ENCODE results near the gene ZSCAN2.
"Not testable (repeated sequence)": the region's sequence is repeated elsewhere in the genome, so short reads cannot be mapped to it uniquely, and the experiment has no call there.

ZSCAN2 gene

DNA sequence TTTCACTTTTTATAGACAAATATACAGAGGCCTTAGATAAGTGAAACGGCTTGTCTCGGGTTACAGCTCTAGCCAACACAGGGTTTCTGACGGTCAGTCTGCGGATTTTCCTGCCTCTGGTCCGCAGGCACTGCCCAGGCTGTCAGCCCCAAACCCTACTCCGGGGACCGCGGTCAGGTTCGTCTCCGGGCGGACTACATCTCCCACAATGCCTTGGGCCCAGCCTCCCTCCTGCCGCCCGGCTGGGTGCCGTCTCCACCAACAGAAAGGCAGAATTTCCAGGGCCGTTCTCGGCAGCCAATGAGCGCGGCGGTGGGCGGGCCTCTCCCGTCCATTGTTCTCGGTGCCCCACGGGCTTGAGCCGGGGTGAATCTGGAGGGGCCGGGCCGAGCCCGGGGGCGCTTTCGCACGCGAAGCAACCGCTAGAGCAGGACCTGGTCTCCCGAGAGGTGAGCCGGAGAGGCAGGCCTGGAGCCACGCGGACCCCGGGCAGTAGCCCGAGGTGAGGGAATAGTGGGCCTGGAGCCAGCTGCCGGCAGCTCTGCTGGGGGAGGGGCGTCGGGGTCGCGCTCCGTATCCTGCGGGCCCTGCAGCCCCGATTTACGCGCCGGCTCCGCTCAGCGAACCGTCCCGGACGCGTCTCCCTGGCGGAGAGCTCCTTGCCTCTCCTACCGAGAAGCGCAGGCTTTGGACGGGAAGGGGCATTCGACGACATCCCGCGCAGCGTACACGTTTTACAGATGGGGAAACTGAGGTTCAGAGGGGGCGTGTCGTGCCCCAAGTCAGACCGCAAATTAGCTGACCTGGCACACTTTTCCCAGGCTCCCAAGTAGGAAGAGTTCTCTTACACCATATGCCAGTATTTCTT, at the start of gene ZSCAN2:
TSS of gene ZSCAN2 (plus strand) at position 323 of the 868 bp plus-strand sequence. CDS start 2,919 bp downstream, outside the sequence.
- Mint-ChIP-seq H3K27ac (peak within 1 kb of the TSS; percentile 81 to 86), H3K27me3 (no peaks in the 10 kb centered on the region), H3K4me3 (peak within 1 kb of the TSS; percentile 97 to 98), H3K4me1 (peaks cover 84% of the 10 kb centered on the region), H3K9me3 (no peaks in the 10 kb centered on the region)
- peak; percentile 95 for ATAC-seq
- DNase-seq, result peak; percentile 95

DNA sequence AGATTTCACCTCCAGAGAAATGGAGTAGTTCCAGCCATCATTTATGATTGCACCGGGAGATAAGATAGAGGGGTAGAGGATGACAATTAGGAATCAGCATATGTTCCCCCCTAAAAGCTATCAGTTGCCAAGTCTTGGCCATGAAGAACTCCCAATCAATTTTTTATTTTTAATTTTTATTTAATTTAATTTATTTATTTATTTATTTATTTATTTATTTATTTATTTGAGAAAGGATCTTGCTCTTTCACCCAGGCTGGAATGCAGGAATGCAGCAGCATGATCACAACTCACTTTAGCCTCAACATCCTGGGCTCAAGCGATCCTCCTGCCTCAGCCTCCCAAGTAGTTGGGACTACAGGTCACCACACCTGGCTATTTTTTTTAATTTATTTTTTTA, 49.2 kb upstream of the ZSCAN2 start:
- not testable (repeated sequence) for H3K9me3 Mint-ChIP-seq, ATAC-seq, DNase-seq, H3K4me3 Mint-ChIP-seq, H3K27ac Mint-ChIP-seq, H3K27me3 Mint-ChIP-seq
- peaks cover 25% of the 10 kb centered on the region for H3K4me1 Mint-ChIP-seq

DNA sequence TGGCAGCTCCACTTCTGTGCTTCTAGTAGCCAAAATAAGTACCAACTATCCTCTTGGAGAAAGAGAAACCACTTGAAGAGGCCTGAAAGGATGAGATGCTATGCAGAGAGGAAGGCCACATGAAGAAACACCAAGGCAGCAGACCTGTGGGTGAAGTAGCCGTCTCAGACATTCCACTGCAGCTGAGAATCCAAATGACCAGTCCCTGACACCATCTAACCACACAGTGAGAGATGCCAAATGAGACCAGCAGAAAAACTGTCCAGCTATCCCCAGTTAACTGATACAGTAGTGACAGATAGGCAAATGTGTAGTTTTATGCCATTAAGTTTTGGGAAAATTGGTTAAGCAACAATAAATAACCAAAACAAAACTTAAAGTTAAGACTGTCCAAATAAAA, 47.9 kb upstream of the ZSCAN2 start:
- H3K4me1 Mint-ChIP-seq, result peaks cover 19% of the 10 kb centered on the region
- peaks cover 0 to 4% of the 10 kb centered on the region in 2 donors for H3K9me3 Mint-ChIP-seq
- no peak overlapping the region for H3K27ac Mint-ChIP-seq
- H3K4me3 Mint-ChIP-seq, result no peak overlapping the region
- H3K27me3 Mint-ChIP-seq, result no peaks in the 10 kb centered on the region
- DNase-seq (no peak), ATAC-seq (no peak)

DNA sequence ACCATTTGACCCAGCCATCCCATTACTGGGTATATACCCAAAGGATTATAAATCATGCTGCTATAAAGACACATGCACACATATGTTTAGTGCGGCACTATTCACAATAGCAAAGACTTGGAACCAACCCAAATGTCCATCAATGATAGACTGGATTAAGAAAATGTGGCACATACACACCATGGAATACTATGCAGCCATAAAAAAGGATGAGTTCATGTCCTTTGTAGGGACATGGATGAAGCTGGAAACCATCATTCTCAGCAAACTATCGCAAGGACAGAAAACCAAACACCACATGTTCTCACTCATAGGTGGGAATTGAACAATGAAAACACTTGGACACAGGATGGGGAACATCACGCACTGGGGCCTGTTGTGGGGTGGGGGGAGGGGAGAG, 44.1 kb upstream of the ZSCAN2 start:
- H3K4me3 Mint-ChIP-seq, H3K27ac Mint-ChIP-seq, DNase-seq, ATAC-seq, H3K27me3 Mint-ChIP-seq, H3K9me3 Mint-ChIP-seq: not testable (repeated sequence)
- H3K4me1 Mint-ChIP-seq, result peaks cover 10% of the 10 kb centered on the region

DNA sequence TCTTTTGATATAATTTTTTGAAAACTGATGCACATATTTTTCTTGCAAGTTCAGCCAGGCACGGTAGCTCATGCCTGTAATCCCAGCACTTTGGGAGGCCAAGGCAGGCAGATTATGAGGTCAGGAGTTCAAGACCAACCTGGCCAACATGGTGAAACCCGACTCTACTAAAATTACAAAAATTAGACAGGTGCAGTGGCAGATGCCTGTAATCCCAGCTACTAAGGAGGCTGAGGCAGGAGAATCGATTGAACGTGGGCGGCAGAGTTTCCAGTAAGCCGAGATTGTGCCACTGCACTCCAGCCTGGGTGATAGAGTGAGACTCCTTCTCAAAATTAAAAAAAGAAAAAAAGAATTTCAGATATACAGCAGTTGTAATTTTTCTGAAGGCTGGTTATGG, 32.8 kb upstream of the ZSCAN2 start:
- not testable (repeated sequence) for H3K27me3 Mint-ChIP-seq, H3K27ac Mint-ChIP-seq, ATAC-seq, H3K4me3 Mint-ChIP-seq, H3K9me3 Mint-ChIP-seq, DNase-seq
- peaks cover 21% of the 10 kb centered on the region for H3K4me1 Mint-ChIP-seq

DNA sequence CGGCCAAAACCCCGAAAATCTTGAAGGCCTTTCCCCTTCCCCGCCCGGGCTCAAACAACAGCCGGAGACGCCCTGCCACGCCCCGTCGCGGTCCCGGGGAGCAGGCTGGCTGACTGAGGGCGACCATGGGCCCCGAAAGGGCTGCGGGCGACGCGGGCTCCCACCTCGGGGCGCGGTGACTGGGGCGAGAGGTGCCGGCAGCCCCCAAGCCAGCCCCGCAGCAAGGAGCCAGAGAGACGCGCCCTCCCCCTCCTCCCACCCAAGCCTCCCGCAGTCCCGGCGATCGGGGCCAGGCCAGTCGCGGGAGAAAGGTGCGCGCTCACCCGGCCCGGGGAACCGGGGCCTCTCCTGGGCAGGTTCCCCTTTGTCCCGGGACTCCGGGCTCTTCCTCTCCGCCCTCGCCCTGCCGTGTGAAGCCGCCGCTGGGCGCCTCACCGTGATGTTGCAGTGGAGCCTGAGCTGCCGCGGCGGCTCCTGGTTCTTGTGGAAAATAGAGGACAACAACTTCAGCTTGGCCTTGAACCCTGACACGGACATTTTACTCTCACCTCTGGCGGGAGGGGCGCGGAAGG, 30.6 kb upstream of the ZSCAN2 start:
- Mint-ChIP-seq H3K9me3 (no peaks in the 10 kb centered on the region), H3K4me1 (peaks cover 21% of the 10 kb centered on the region), H3K27me3 (no peaks in the 10 kb centered on the region), H3K4me3 (peak overlapping the region; percentile 73 to 86), H3K27ac (peak overlapping the region; percentile 93 to 94)
- ATAC-seq (peak; percentile 63), DNase-seq (peak; percentile 50 to 53)

DNA sequence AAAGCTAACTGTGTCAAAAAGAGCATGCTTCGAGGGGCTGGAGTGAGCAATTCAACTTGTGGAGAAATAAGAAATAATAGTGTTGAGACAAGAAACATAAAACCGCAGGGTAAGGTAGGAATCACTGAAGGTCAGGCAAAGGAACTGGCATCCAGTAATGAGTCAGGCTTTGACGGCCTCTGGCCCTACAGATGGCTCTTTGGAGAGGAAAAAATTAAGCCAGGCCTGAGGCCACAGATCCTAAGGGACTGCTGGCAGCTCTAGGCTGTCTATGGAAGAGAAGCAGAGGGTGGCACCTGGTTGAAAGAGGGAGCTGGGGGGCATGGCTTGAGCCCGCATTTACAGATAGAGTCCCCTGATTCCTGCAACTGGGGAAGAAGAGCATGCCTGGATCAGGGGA, 28.6 kb upstream of the ZSCAN2 start:
- Mint-ChIP-seq H3K4me3 (no peak overlapping the region), H3K9me3 (no peaks in the 10 kb centered on the region), H3K27ac (peak overlapping the region in 1 of 2 donors; percentile 66), H3K4me1 (peaks cover 16% of the 10 kb centered on the region), H3K27me3 (no peaks in the 10 kb centered on the region)
- no peak for DNase-seq
- no peak for ATAC-seq

DNA sequence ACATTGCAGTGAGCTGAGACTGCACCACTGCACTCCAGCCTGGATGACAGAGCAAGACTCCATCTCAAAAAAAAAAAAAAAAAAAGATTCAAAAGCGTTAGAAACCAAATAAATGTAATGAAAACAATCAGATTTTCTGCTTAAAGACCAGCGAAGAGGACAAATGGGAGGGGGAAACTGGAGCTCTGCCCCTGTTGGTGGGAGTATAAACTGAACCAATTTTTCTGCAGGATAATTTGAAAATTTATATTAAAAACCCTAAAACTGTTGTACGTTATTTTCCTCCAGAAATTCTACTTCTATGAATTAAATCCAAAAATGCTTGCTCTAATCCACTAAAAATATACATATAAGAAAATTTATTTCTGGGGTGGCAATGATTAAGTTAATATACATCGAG, 25.3 kb upstream of the ZSCAN2 start:
- peaks cover 7% of the 10 kb centered on the region for H3K4me1 Mint-ChIP-seq
- ATAC-seq, result no peak
- no peaks in the 10 kb centered on the region for H3K9me3 Mint-ChIP-seq
- no peak for DNase-seq
- no peaks in the 10 kb centered on the region for H3K27me3 Mint-ChIP-seq
- no peak overlapping the region for H3K4me3 Mint-ChIP-seq
- no peak overlapping the region for H3K27ac Mint-ChIP-seq

DNA sequence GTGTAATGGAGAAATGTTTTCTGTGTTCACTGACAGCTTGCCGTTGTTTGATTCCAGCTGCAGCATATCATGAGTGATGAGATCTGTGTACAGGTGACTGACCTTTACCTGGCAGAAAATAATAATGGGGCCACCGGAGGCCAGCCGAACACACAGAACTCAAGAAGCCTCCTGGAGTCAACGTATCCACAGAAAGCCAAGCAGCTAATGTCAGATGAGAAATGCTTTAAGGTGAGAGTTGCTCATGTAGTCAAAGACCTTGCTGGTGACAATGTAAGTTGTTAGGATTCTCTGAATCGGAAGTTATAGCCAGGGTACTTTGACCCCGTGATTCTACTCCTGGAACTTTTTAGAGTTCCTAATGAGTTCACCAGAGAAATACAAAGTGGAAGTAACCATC, 22.9 kb upstream of the ZSCAN2 start:
- H3K27ac Mint-ChIP-seq, ATAC-seq, H3K4me3 Mint-ChIP-seq, H3K4me1 Mint-ChIP-seq, DNase-seq, H3K27me3 Mint-ChIP-seq, H3K9me3 Mint-ChIP-seq: not testable (repeated sequence)

DNA sequence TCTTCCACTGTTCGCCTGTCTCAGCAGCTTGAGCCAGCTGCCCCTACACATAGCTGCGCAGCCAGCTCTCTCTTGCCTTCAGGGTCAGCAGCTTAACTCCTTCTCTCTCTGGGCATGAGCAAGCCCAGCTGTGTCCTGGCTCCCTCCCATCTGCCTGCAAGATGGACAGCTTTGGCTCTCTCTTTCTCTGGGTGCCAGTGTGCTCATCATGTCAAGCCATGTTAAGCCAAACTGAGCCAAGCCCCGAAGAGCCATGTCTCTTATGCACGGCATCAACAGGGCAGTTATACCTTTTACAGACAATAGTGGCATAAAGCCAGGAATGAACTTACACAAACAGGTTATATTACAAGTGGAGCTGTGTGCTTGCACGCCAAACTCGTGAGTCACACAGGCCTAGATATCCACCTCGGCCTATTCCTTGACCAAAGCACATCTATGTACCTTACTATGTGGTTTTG, 21.5 kb upstream of the ZSCAN2 start:
- H3K9me3 Mint-ChIP-seq, H3K4me3 Mint-ChIP-seq, DNase-seq, H3K27ac Mint-ChIP-seq, H3K4me1 Mint-ChIP-seq, H3K27me3 Mint-ChIP-seq, ATAC-seq: not testable (repeated sequence)

DNA sequence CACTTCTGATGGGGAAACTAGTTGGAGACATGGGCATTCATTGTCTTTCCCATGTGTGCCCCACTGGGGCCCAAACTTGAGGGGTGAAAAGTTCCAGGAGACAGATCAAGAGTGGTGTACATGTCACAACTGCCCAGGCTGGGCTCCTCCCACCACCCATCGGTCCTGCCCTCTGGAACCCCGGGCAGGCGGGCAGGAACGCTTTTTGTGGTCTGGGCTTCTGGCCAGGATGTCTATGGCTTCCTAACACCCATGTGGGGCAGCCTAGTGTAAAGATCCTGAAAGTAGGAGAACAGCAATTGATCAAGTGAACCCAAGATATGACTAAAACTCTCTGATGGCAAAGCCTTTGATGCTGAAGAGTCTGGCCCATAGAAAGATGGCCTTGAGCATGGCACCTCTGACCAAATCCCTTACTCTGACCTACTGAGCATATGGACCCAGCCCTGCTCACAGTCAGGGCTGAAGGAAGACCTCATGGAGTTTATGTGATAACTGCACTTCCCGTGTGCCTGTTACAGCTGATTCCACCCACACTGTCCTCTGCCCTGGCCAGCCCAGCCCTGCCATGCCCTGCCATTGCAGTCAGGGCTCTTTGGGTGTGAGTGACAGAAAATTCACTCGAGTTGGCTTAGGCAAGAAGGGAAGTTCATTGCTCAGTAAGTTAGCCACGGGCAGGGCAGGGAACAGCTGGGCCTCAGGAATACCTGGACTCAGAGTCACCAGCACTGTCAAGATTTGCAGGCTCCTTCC, 19.0 kb upstream of the ZSCAN2 start:
- not testable (repeated sequence) for ATAC-seq, H3K4me3 Mint-ChIP-seq, DNase-seq, H3K9me3 Mint-ChIP-seq, H3K4me1 Mint-ChIP-seq, H3K27ac Mint-ChIP-seq, H3K27me3 Mint-ChIP-seq

DNA sequence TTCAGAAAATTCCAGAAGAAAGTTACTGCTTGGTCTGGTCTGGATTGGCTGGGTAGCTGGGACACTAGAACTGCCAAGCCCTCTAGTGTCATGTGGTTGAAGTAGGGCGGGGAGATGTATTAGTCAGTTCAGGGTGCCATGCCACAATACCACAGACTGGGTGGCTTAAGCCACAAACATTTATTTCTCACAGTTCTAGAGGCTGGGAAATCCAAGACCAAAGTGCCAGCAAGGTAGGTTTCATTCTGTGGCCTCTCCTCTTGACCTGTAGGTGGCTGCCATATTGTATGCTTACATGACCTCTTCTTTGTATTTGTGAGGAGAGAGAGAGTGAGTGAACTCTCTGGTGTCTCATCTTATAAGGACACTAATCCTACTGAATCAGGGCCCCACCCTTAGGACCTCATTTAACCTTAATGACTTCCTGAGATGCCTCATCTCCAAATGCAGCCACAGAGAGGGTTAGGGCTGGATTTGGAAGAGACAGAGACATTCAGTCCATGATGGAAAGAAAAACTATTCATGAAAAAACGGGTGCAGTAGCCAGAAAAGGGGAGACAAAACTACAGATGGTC, 18.1 kb upstream of the ZSCAN2 start:
- DNase-seq (peak in 1 of 2 donors; percentile 38), ATAC-seq (peak; percentile 82)
- H3K27ac Mint-ChIP-seq, result no peak overlapping the region
- H3K4me3 Mint-ChIP-seq, result no peak overlapping the region
- peaks cover 7% of the 10 kb centered on the region for H3K4me1 Mint-ChIP-seq
- H3K9me3 Mint-ChIP-seq, result peaks cover 8 to 9% of the 10 kb centered on the region in 2 donors
- H3K27me3 Mint-ChIP-seq, result peaks cover 9% of the 10 kb centered on the region

DNA sequence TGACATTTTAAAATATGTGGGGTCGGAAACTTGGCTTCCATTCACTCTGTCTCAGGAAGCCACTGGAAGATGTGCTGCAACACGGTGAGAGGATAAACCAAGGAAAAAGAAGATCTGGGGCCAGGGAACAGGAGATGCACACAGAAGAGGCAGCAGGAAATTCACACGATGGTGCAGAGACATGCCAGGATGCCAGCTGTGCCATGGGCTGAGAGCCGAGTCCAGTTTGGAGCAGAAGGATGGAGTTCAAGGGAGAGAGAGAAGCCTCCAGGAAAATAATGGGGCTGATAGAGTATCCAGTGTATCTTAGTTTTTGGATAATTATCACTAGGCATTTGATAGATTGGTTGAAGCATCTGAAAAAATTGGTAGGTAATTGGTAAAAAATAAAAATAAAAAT, 16.9 kb upstream of the ZSCAN2 start:
- not testable (repeated sequence) for ATAC-seq, DNase-seq, H3K27me3 Mint-ChIP-seq, H3K4me3 Mint-ChIP-seq, H3K9me3 Mint-ChIP-seq, H3K27ac Mint-ChIP-seq
- H3K4me1 Mint-ChIP-seq, result peaks cover 14% of the 10 kb centered on the region

DNA sequence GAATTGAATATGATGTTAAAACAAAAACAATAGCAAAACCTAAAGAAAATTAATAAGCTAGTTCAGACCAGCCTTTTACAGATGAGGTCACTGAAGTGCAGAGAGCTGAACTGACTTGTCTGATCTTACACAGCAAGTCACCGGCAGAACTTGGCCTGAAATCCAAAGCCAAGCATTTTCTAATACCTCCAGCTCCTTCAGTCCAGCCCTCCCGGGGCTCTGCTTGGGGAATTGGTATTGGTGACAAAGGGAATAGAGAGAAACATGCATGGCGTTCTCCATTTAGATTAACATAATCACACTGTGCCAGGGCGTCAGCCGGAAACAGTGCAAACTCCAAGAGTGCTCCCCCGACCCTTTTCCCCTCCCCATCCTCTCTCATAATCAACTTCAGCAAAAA, 14.1 kb upstream of the ZSCAN2 start:
- peaks cover 9% of the 10 kb centered on the region for H3K27me3 Mint-ChIP-seq
- DNase-seq (no peak), ATAC-seq (no peak)
- H3K27ac Mint-ChIP-seq, result no peak overlapping the region
- H3K4me1 Mint-ChIP-seq, result peaks cover 14% of the 10 kb centered on the region
- H3K4me3 Mint-ChIP-seq, result no peak overlapping the region
- H3K9me3 Mint-ChIP-seq, result peaks cover 8 to 9% of the 10 kb centered on the region in 2 donors

DNA sequence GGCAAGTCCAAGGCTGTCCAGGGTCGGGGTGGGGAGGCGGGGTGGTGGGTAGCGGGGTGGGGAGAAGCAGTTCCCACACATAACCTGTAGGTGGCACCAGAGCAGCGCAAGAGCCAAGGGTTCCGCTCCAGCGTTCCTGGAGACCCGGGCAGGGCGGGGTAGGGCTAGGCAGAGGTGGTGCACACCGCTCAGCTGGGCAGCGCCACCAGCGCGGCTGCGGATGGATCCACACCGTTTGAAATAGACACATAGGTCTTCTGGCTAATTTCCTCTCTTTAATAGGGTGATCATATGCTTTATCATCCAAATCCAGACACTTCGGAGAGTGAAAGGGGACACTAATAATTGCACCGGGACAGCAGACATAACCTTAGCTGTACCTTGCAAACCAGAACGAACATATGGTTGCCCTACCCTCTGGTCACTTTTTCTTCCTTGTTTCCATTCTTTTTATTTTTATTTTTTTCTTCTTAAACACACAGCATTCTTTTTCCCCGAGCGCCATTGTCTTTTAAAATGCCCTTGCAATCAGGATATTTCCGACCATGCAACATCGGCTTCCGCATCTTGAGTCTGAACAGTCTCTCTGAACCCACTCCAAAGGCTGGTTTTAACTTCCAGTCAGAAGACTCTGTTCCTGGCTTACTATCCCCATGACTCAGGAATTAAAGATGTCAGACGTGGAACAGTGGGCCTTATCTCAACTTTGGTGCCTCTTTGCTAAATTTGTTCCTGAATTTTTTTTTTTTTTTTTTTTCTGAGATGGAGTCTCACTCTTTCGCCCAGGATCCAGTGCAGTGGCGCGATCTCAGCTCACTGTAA, 12.5 kb upstream of the ZSCAN2 start:
- H3K27ac Mint-ChIP-seq, result peak overlapping the region in 1 of 2 donors; percentile 4
- H3K4me3 Mint-ChIP-seq, result peak overlapping the region; percentile 70 to 74
- H3K4me1 Mint-ChIP-seq, result peaks cover 7% of the 10 kb centered on the region
- H3K27me3 Mint-ChIP-seq, result peaks cover 9% of the 10 kb centered on the region
- ATAC-seq (peak; percentile 100), DNase-seq (peak; percentile 85 to 86)
- H3K9me3 Mint-ChIP-seq, result peaks cover 0 to under 1% of the 10 kb centered on the region in 2 donors
